GM19193 (cell line): Measurements from ENCODE around the gene OR51F2.

Experiments used
- POLR2A ChIP-seq: IDR thresholded peaks from 4 replicates; pipeline ENCODE4 v1.6.1; 2011; ENCODE audit not compliant: insufficient read depth, insufficient read length; ENCODE audit errors: extremely low read depth

OR51F2 gene

GRCh38 chr11:4863876-4864275, 42.8 kb downstream of the OR51F2 start:
- TF ChIP-seq POLR2A: no peak

GRCh38 chr11:4865855-4866254, 44.7 kb downstream of the OR51F2 start:
- no peak for TF ChIP-seq POLR2A
